HepG2 (cell line): ENCODE data around the gene CABLES2. TPM values are rescaled to one million over a fixed set of nuclear protein-coding genes. Genes with fewer than 3 reads are reported as not detected.

Experiments used
- ATF7-NPFF ChIP-seq: sonication (generic); formaldehyde crosslinking; IDR thresholded peaks from 2 replicates; pipeline ENCODE4 v1.8.1; 2023; ENCODE audit warnings: mild to moderate bottlenecking, low read depth, missing genetic modification reagents, moderate library complexity
- FOXA1 ChIP-seq, 2 experiments: fragments of 450-650 bp in 1 of 2; sonication (generic) in 1 of 2; formaldehyde crosslinking in 1 of 2; IDR thresholded peaks; 2 replicates each; pipeline versions ENCODE4 v1.4.0 to v1.6.1; 2016 to 2020; ENCODE audit warnings: missing genetic modification reagents in 1 of 2
- HNF4G ChIP-seq, 2 experiments: sonication (generic) in 1 of 2; formaldehyde crosslinking in 1 of 2; IDR thresholded peaks; 2 replicates each; pipeline versions ENCODE4 v1.4.0 to v1.6.1; 2011 to 2020; ENCODE audit warnings: borderline replicate concordance in 2 of 2, low read depth in 2 of 2, mild to moderate bottlenecking in 2 of 2, low read length in 1 of 2, missing genetic modification reagents in 1 of 2, moderate library complexity in 1 of 2
- KIAA2018 ChIP-seq: sonication (generic); formaldehyde crosslinking; IDR thresholded peaks from 2 replicates; pipeline ENCODE4 v1.5.0; 2020; ENCODE audit warnings: mild to moderate bottlenecking, missing genetic modification reagents, borderline replicate concordance
- RBM22 ChIP-seq: fragments of 200-400 bp; formaldehyde crosslinking; optimal IDR thresholded peaks from 2 replicates; pipeline ENCODE3; 2017; ENCODE audit warnings: mild to moderate bottlenecking, low read length, moderate library complexity
- TMF1 ChIP-seq: sonication (generic); formaldehyde crosslinking; IDR thresholded peaks from 2 replicates; pipeline ENCODE4 v1.8.1; 2022; ENCODE audit warnings: low read depth, missing genetic modification reagents
- ZKSCAN8 ChIP-seq: IDR thresholded peaks from 2 replicates; pipeline ENCODE4 v1.6.1; 2016; ENCODE audit warnings: borderline replicate concordance, missing genetic modification reagents, missing compliant biosample characterization
- ZNF234 ChIP-seq: sonication (generic); formaldehyde crosslinking; conservative IDR thresholded peaks from 2 replicates; pipeline ENCODE4 v1.5.1; 2020; ENCODE audit warnings: mild to moderate bottlenecking, missing genetic modification reagents
- ZNF547 ChIP-seq: sonication (generic); formaldehyde crosslinking; IDR thresholded peaks from 2 replicates; pipeline ENCODE4 v1.5.1; 2020; ENCODE audit warnings: mild to moderate bottlenecking, missing genetic modification reagents
- ZNF589 ChIP-seq: sonication (generic); formaldehyde crosslinking; conservative IDR thresholded peaks from 2 replicates; pipeline ENCODE4 v1.8.0; 2022; ENCODE audit warnings: mild to moderate bottlenecking, moderate library complexity, missing genetic modification reagents
- ZNF616 ChIP-seq: sonication (generic); formaldehyde crosslinking; IDR thresholded peaks from 2 replicates; pipeline ENCODE4 v1.5.0; 2020; ENCODE audit warnings: low read depth, mild to moderate bottlenecking, missing genetic modification reagents
- polyA plus RNA-seq, 8 experiments: library from polyadenylated mRNA; depleted of rRNA in 3 of 8; stranded (reverse) in 7 of 8; unstranded in 1 of 8; fragments of >200 nt; fragmentation: Illumina TruSeq in 4 of 8; extraction: Trizol in 4 of 8; gene quantifications; 2 replicates each; pipeline versions ENCODE4 v1.2.1 to v1.2.3, GENCODE V29; 2011 to 2016; ENCODE audit warnings: low read depth in 4 of 8, missing spikeins in 1 of 8, mixed read lengths in 1 of 8; ENCODE audit not compliant: insufficient read depth in 1 of 8
- total RNA-seq, 5 experiments: library from RNA; depleted of rRNA; stranded (reverse); fragments of >200 nt; fragmentation: Illumina TruSeq; extraction: Trizol; gene quantifications; 2 replicates each; pipeline ENCODE4 v1.2.3, GENCODE V29; 2016; ENCODE audit warnings: low read depth in 1 of 5
- TF ChIP-seq, protein P1 (sequence below): sonication (generic); formaldehyde crosslinking; IDR thresholded peaks from 2 replicates; pipeline ENCODE4 v1.4.0; 2020; ENCODE audit warnings: missing genetic modification reagents
- TF ChIP-seq, protein P2 (sequence below): sonication (generic); formaldehyde crosslinking; IDR thresholded peaks from 2 replicates; pipeline ENCODE4 v1.5.0; 2020; ENCODE audit warnings: mild to moderate bottlenecking, missing genetic modification reagents, moderate library complexity

CABLES2 gene
- total and polyA plus RNA-seq, 2 of the 13 experiments (the other 11 are each of a cell fraction or from before 2014, with no cell fraction given), result 5.2 to 9.7 TPM

GRCh38 chr20:62386383-62387218 is 20.5 kb downstream of the CABLES2 start, which contains the start of gene RPS21 (continued):
- TF ChIP-seq HNF4G (IDR thresholded peaks at IDR 0.05; ENCODE audit: borderline replicate concordance, low read depth, low read length) (no peak), HNF4G (CRISPR knock-in tag; IDR thresholded peaks at IDR 0.05; ENCODE audit: borderline replicate concordance, low read depth) (peak; percentile 84), ZKSCAN8 (CRISPR knock-in tag) (no peak), ATF7-NPFF (CRISPR knock-in tag) (peak; percentile 85; the same call in 1 of the 2 replicates), FOXA1 (IDR thresholded peaks at IDR 0.05) (no peak), FOXA1 (CRISPR knock-in tag; IDR thresholded peaks at IDR 0.05) (peak; percentile 37; the same call in 1 of the 2 replicates), KIAA2018 (CRISPR knock-in tag) (no peak; the same call in 1 of the 2 replicates), TMF1 (CRISPR knock-in tag) (peak; percentile 22; the same call in 1 of the 2 replicates), ZNF616 (no peak; the same call in 1 of the 2 replicates), RBM22 (no peak), ZNF234 (0 out of 2 replicates have a peak, but pooled peaks have one; percentile 92), ZNF589 (CRISPR knock-in tag) (peak; percentile 72), ZNF547 (CRISPR knock-in tag) (no peak; the same call in 1 of the 2 replicates)
- TF ChIP-seq, protein P1, sequence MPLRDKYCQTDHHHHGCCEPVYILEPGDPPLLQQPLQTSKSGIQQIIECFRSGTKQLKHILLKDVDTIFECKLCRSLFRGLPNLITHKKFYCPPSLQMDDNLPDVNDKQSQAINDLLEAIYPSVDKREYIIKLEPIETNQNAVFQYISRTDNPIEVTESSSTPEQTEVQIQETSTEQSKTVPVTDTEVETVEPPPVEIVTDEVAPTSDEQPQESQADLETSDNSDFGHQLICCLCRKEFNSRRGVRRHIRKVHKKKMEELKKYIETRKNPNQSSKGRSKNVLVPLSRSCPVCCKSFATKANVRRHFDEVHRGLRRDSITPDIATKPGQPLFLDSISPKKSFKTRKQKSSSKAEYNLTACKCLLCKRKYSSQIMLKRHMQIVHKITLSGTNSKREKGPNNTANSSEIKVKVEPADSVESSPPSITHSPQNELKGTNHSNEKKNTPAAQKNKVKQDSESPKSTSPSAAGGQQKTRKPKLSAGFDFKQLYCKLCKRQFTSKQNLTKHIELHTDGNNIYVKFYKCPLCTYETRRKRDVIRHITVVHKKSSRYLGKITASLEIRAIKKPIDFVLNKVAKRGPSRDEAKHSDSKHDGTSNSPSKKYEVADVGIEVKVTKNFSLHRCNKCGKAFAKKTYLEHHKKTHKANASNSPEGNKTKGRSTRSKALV, result no peak; the same call in 1 of the 2 replicates
- TF ChIP-seq, protein P2, sequence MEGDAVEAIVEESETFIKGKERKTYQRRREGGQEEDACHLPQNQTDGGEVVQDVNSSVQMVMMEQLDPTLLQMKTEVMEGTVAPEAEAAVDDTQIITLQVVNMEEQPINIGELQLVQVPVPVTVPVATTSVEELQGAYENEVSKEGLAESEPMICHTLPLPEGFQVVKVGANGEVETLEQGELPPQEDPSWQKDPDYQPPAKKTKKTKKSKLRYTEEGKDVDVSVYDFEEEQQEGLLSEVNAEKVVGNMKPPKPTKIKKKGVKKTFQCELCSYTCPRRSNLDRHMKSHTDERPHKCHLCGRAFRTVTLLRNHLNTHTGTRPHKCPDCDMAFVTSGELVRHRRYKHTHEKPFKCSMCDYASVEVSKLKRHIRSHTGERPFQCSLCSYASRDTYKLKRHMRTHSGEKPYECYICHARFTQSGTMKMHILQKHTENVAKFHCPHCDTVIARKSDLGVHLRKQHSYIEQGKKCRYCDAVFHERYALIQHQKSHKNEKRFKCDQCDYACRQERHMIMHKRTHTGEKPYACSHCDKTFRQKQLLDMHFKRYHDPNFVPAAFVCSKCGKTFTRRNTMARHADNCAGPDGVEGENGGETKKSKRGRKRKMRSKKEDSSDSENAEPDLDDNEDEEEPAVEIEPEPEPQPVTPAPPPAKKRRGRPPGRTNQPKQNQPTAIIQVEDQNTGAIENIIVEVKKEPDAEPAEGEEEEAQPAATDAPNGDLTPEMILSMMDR, result peak; percentile 43; the same call in 1 of the 2 replicates
